22Rv1 (cell line): ENCODE measurements around the gene SARDH.
"Not testable (repeated sequence)": the region's sequence is repeated elsewhere in the genome, so short reads cannot be mapped to it uniquely, and the experiment has no call there.

ENCODE experiments used
- H3K27ac ChIP-seq: fragments of 450-650 bp; 2 replicates; pipeline ENCODE4 v1.5.1; 2017
- ZFX ChIP-seq: fragments of 450-650 bp; IDR thresholded peaks from 2 replicates; pipeline ENCODE4 v1.6.1; 2017; ENCODE audit warnings: antibody characterized with exemption, borderline replicate concordance
- TF ChIP-seq, protein P1 (sequence below): fragments of 450-650 bp; IDR thresholded peaks from 2 replicates; pipeline ENCODE4 v1.5.1; 2017; ENCODE audit warnings: mild to moderate bottlenecking

SARDH gene

DNA sequence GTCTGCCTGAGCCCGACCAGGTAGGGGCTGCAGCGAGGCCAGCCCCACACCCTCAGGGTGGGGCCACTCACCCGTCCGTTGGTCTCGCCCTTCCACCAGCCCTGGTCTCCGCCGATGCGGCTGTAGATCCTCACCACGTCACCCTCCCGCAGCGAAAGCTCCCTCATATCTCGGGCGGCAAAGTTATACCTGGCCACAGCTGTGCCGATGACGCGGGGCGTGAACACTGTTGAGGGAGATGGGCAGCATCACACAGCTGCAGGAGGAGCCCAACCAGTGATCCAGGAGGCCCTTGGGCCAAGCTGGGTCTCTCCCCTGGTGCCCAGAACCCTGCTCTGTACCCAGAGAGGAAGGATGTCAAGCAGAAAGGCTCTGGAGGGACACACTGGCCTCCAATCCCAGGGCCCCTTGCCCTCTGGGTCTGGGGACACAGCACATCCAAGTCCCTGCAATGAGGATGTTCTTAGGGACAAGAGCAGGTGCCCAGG is 30.3 kb upstream of the SARDH start:
- no peak for TF ChIP-seq ZFX
- TF ChIP-seq, protein P1, sequence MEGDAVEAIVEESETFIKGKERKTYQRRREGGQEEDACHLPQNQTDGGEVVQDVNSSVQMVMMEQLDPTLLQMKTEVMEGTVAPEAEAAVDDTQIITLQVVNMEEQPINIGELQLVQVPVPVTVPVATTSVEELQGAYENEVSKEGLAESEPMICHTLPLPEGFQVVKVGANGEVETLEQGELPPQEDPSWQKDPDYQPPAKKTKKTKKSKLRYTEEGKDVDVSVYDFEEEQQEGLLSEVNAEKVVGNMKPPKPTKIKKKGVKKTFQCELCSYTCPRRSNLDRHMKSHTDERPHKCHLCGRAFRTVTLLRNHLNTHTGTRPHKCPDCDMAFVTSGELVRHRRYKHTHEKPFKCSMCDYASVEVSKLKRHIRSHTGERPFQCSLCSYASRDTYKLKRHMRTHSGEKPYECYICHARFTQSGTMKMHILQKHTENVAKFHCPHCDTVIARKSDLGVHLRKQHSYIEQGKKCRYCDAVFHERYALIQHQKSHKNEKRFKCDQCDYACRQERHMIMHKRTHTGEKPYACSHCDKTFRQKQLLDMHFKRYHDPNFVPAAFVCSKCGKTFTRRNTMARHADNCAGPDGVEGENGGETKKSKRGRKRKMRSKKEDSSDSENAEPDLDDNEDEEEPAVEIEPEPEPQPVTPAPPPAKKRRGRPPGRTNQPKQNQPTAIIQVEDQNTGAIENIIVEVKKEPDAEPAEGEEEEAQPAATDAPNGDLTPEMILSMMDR: no peak
- H3K27ac ChIP-seq: no peak overlapping the region

DNA sequence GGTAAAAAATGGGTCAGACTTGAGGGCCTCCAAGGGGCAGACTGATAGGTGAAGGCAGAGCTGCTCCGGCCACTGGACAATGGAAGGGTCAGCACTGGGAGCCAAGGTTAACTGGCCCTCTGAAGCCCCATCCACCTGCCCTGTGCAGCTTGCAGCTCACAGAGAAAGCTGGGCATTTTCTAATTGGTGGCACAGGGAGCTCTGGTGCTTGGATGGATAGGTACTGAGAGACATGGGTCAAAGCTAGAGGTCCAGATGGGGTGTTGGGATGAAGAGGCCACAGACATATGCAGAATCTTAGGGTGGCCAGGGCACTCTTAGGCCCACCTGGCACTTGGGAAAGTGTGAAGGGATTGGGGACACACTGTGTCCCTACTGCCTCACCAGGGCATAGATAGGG is 29.5 kb upstream of the SARDH start:
- TF ChIP-seq, protein P1: no peak
- no peak for TF ChIP-seq ZFX
- no peak overlapping the region for H3K27ac ChIP-seq

DNA sequence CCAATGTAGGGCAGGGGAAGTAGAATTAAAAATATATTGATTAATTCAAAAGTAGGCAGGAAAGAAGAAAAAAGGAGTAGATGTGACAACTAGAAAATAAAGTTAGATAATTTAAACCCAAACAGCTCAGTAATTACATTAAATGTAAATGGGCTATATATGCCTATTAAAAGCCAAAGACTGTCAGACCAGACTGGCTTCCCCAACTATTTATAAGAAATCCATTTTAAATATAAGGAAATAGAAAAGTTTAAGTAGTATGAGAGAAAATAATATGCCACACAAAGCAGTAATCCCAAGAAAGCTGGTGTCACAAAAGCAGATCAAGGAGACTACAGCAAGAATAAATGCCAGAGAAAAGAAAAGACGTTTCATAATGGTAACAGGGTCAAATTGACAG is 28.9 kb upstream of the SARDH start:
- H3K27ac ChIP-seq: no peak overlapping the region
- TF ChIP-seq ZFX: no peak
- TF ChIP-seq, protein P1: no peak

DNA sequence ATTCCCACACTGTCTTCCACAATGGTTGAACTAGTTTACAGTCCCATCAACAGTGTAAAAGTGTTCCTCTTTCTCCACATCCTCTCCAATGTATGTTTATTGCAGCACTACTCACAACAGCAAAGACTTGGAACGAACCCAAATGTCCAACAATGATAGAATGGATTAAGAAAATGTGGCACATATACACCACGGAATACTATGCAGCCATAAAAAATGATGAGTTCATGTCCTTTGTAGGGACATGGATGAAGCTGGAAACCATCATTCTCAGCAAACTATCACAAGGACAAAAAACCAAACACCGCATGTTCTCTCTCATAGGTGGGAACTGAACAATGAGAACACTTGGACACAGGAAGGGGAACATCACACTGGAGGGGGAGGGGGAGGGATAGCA is 28.1 kb upstream of the SARDH start:
- not testable (repeated sequence) for H3K27ac ChIP-seq

DNA sequence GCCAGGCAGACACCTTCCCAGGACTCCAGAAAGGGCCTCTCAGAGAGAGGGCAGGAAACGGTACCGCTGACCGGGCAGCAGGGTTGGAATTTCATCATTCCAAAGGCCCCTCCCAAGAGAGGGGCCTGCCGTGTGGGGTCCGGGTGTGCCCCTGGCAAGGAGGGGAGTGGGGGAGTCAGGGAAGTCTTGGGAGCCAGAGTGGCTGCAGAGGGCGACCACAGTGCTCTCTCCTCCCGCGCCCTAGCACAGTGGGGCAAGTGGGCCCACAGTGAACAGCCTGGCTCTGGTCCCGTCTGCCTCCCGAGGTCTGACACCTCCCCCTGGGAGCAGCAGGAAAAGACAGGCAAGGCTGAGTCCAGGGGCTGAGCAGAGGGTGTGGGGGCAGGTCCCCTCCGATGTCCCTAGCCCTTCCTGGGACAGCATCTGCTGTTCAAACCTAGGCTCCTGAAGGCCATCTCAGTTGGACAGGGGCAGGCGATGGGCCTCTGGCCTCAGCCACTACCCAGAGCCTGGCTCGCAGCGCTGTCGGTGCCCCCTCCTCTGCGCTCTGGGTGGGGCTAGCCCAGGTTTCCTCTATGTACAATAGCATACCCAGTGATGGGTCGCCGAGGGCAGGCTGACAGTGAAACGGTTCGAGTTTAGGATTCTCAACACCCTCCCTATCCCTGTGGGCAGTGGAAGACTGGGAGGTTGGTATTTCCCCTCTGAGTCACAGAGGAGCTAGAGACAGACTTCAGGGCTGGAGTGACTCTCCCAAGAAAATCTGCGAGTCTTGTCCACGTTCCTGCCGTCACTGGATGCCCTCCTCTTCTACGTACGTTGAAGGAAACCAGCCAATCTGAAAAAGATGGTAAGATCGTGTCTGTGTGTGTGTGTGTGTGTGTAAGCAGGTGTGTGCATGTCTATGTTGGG is 25.4 kb upstream of the SARDH start:
- TF ChIP-seq, protein P1: no peak
- TF ChIP-seq ZFX: no peak
- no peak overlapping the region for H3K27ac ChIP-seq

DNA sequence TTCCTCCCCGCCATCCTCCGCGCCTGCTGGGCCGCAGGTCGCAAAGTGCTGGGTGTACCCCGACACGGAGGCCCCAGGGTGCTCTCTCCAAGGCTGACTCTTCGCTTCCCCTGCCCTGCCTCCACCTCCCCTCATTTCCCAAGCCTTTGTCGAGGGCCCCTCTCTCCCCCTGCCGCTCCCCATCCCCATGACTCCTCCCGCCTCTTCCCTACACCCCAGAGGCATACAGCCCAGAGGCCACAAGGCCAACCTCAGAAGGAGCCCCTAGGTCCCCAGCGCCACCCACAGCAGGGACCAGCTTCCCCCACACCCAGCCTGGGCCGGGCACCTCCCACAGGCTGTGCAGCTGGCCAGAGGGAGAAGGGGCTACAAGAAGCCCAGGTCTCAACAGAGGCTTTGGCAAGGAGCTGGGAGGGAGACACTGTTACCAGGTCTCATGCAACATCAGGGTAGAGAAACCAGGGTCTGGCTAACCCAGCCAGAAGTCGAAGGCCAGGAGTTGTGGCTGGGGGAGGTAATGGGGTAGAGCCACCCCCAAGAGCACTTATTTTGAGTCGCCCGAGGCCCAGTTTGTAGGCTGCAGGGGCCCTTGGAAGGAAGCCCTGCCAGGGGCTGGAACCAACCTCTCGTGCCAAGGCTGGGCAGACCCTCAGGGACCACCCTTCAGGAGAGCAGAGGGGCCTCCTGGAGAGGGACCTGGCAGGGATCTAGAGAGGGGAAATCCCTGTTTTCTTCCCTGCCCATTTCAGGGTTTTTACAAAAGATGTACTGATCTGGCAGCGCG is 24.5 kb upstream of the SARDH start:
- no peak overlapping the region for H3K27ac ChIP-seq

DNA sequence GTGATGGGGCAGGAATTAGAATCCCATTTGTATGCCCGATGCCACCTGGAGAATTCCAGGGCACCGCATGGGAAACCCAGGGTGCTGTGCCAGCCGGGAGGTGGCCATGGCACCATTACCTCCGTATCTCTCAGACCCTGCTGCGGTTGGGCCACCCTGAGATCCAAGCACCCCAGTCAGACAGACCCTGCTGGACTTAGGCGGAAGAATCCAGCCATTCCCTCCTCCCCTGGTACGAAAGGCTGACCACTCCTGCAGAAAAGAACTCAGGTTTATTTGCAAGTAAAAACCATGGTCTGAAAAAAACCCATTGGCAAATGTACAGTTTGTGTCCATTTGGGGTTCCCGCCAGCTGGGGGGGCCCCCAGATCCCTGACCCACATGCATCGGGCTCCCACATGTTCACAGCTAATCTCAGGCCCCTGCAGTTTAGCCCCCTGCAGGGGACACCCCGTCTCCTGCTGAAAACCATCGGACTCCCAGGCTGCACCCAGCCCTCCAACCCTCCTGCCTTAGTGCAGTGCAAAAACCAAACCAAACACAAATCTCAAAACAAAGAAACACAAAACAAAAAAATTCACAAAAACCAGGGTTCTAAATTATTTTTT is 23.6 kb upstream of the SARDH start:
- TF ChIP-seq, protein P1: no peak
- TF ChIP-seq ZFX: no peak
- no peak overlapping the region for H3K27ac ChIP-seq

More for the DNA sequence above, 24.5 kb upstream of the SARDH start:
- no peak for TF ChIP-seq ZFX
- TF ChIP-seq, protein P1: no peak
